KMS-11 (cell line): Measurements from ENCODE around the gene IFNLR1.

Experiments
- H2AFZ ChIP-seq: fragments of 200-600 bp; sonication (generic); 2 replicates; pipeline ENCODE4 v1.6.1; 2016; ENCODE audit warnings: antibody characterized with exemption, mixed run types, low read depth
- H3K27ac ChIP-seq: fragments of 200-600 bp; sonication (generic); 2 replicates; pipeline ENCODE4 v1.6.1; 2016; ENCODE audit warnings: mild to moderate bottlenecking, mixed run types
- H3K27me3 ChIP-seq: fragments of 200-600 bp; sonication (generic); 2 replicates; pipeline ENCODE4 v1.6.1; 2017; ENCODE audit warnings: mild to moderate bottlenecking, low read depth, mixed run types, moderate library complexity; ENCODE audit not compliant: insufficient read depth
- H3K36me3 ChIP-seq: fragments of 200-600 bp; sonication (generic); 2 replicates; pipeline ENCODE4 v1.6.1; 2017; ENCODE audit warnings: mild to moderate bottlenecking, mixed run types; ENCODE audit not compliant: insufficient read depth
- H3K4me1 ChIP-seq: fragments of 200-600 bp; sonication (generic); 2 replicates; pipeline ENCODE4 v1.6.1; 2016; ENCODE audit warnings: mild to moderate bottlenecking, low read depth, mixed run types; ENCODE audit not compliant: poor library complexity, severe bottlenecking
- H3K4me2 ChIP-seq: fragments of 200-600 bp; sonication (generic); 2 replicates; pipeline ENCODE4 v1.7.0; 2016; ENCODE audit warnings: mild to moderate bottlenecking, mixed run types
- H3K4me3 ChIP-seq: fragments of 200-600 bp; sonication (generic); IDR thresholded peaks from 2 replicates; pipeline ENCODE4 v1.6.1; 2017; ENCODE audit warnings: low read depth, low read length, mixed read lengths; ENCODE audit not compliant: insufficient read depth
- H3K79me2 ChIP-seq: fragments of 200-600 bp; sonication (generic); 2 replicates; pipeline ENCODE4 v1.6.1; 2016; ENCODE audit warnings: low read depth, mixed run types; ENCODE audit not compliant: insufficient read depth
- H3K9ac ChIP-seq: fragments of 200-600 bp; sonication (generic); 2 replicates; pipeline ENCODE4 v1.6.1; 2016; ENCODE audit warnings: mild to moderate bottlenecking, mixed run types
- H4K20me1 ChIP-seq: fragments of 200-600 bp; sonication (generic); 2 replicates; pipeline ENCODE4 v1.6.1; 2016; ENCODE audit warnings: mild to moderate bottlenecking, mixed run types; ENCODE audit not compliant: insufficient read depth
- TF ChIP-seq, protein P1 (sequence below): fragments of 200-600 bp; sonication (generic); conservative IDR thresholded peaks from 2 replicates; pipeline ENCODE4 v1.6.1; 2017; ENCODE audit warnings: low read depth, mild to moderate bottlenecking, antibody characterized with exemption, low read length, moderate library complexity, mixed read lengths

Gene IFNLR1

DNA sequence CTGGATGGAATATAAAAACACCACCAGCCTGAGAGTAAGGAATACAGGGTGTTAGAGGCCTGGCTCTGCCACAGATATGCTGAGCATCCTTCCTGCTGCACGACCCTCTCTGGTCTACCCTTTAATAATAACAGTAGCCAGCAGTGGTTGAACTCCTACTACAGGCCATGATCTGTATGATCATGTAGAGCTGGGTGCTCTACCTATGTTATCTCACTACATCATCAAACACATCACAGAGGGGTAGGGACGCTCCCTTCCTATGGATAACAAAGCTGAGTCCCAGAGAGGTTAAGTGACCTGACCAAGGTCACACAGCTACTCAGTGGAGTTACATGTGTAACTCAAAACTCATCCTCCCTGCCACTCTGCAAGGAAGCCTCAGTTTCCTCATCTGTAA, 62.1 kb downstream of the IFNLR1 start:
- TF ChIP-seq, protein P1, sequence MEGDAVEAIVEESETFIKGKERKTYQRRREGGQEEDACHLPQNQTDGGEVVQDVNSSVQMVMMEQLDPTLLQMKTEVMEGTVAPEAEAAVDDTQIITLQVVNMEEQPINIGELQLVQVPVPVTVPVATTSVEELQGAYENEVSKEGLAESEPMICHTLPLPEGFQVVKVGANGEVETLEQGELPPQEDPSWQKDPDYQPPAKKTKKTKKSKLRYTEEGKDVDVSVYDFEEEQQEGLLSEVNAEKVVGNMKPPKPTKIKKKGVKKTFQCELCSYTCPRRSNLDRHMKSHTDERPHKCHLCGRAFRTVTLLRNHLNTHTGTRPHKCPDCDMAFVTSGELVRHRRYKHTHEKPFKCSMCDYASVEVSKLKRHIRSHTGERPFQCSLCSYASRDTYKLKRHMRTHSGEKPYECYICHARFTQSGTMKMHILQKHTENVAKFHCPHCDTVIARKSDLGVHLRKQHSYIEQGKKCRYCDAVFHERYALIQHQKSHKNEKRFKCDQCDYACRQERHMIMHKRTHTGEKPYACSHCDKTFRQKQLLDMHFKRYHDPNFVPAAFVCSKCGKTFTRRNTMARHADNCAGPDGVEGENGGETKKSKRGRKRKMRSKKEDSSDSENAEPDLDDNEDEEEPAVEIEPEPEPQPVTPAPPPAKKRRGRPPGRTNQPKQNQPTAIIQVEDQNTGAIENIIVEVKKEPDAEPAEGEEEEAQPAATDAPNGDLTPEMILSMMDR: no peak
- Histone ChIP-seq H3K36me3 (no peaks in the 10 kb centered on the region), H3K4me2 (no peak overlapping the region), H4K20me1 (no peaks in the 10 kb centered on the region), H3K4me1 (no peaks in the 10 kb centered on the region), H3K4me3 (no peak overlapping the region), H3K27ac (no peak overlapping the region), H3K9ac (no peak overlapping the region), H3K27me3 (no peaks in the 10 kb centered on the region), H3K79me2 (no peaks in the 10 kb centered on the region), H2AFZ (no peak overlapping the region)

DNA sequence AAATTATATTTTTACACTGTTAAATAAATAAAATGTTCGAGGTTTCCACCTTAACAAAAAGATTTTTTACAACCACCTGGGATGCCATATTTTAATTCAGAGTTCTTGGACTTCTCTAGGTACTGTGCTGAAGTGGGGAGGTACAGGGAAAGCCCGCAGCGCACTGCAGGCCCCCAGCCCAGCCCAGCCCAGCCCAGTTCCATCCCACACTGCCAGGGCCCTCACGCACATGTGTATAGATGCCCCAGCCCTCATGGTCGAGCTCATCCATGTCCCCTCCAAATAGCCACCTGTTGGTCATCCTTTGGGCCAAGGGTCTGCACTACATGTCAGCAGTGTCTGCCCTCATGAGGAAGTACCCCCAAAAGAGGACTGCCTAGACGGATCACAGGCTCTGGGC, 63.5 kb downstream of the IFNLR1 start:
- Histone ChIP-seq H3K4me2 (no peak overlapping the region), H3K9ac (no peak overlapping the region), H3K36me3 (no peaks in the 10 kb centered on the region), H2AFZ (no peak overlapping the region), H3K79me2 (no peaks in the 10 kb centered on the region), H3K4me3 (no peak overlapping the region), H4K20me1 (no peaks in the 10 kb centered on the region), H3K27ac (no peak overlapping the region), H3K4me1 (no peaks in the 10 kb centered on the region), H3K27me3 (no peaks in the 10 kb centered on the region)
- TF ChIP-seq, protein P1: no peak

DNA sequence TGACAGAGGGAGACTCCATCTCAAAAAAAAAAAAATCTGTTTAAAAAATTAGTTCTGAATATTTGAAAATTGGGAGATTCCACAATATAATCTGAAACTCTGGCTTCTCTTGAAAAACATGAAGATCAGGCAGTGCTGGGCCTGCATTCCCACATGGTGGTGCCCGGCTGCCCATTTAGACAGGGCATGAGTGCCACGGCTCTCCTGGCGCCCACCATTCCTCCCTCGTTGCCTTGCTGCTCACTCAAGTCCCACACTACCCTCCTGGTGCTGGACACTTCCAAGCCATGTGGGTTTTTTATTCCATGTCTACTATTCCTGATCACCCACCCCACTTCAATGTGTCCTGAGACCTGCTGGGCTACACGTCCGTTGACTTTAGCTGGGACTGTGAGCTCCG, 64.3 kb downstream of the IFNLR1 start:
- Histone ChIP-seq H3K9ac (no peak overlapping the region), H3K36me3 (no peaks in the 10 kb centered on the region), H3K4me1 (no peaks in the 10 kb centered on the region), H3K27me3 (no peaks in the 10 kb centered on the region), H3K27ac (no peak overlapping the region), H4K20me1 (no peaks in the 10 kb centered on the region), H3K79me2 (no peaks in the 10 kb centered on the region), H2AFZ (no peak overlapping the region), H3K4me3 (no peak overlapping the region), H3K4me2 (no peak overlapping the region)
- TF ChIP-seq, protein P1: no peak

- Histone ChIP-seq H3K4me2 (no peak overlapping the region), H3K79me2 (no peaks in the 10 kb centered on the region), H3K9ac (no peak overlapping the region), H3K4me1 (no peaks in the 10 kb centered on the region), H4K20me1 (no peaks in the 10 kb centered on the region), H3K36me3 (no peaks in the 10 kb centered on the region), H3K4me3 (no peak overlapping the region), H3K27me3 (no peaks in the 10 kb centered on the region), H3K27ac (no peak overlapping the region), H2AFZ (no peak overlapping the region)
- TF ChIP-seq, protein P1: no peak
Observed at GRCh38 chr1:24121406-24121805, 65.7 kb downstream of the IFNLR1 start.
